ENCODE results near the gene ZNF423. TPM values are rescaled to one million over a fixed set of nuclear protein-coding genes. Genes with fewer than 3 reads are reported as not detected.

Gene ZNF423
- total RNA-seq (10 to 100 TPM in 1 of 4 donors, 1 to 10 TPM in 3; 3.6 to 19.7 (median 5.0) TPM), polyA plus RNA-seq (1 to 10 TPM in 2 of 3 donors, under 1 TPM in 1; 0.69 to 3.3 (median 1.2) TPM)

DNA sequence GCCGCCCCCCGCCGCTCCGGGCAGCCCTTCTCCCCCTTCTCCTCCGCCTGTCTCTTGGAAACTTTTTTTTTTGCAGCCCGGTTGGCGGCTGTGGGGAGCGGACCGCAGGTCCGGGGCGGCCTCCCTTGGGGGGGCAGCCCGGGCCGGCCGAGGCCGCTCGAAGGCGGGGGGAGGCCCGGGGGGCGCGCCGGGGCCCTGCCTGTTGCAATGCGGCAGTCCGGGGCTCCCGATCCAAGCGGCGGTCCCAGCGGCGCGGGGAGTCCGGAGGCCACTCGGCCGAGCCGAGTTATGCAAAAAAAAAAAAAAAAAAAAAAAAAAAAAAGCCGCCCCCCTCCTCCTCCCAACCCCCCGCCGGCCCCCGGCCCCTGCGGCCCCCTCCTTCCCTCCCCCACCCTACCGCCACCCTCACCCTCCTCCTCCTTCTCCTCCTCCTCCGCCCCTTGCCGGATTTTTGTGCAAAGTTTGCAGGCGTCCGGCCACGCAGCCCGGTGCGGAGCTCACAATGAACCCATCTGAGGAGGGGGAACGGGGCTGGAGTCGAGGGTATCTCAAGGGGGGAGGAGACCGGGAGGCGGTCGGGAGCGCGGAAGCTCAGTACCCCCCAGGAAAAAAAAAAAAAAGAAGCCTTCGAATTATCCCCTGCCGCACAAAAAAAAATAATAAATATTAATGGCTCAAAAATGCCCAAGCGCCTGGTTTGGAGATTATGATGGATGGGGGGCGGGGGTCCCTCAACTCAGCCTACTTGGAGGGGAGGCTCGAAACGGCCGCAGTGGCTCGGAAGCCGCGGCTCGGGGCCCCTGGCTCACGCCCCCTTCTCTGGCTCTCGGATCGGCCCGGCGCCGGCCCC lies at the start of gene ZNF423:
ZNF423 (minus strand) TSS at position 291 of the 850 bp plus-strand sequence. CDS start 338 bp downstream, outside the sequence.
- intact Hi-C loops (cut with DNase I): loop anchor here (5.0 kb wide), 3 partner anchors 104 to 364 kb away; no protein-coding TSS in a partner anchor
- Histone ChIP-seq H3K27me3 (peaks cover 0 to 20% (median 8%) of the 10 kb centered on the region in 3 donors), H3K36me3 (no peaks in the 10 kb centered on the region), H3K4me1 (peaks cover 0 to 40% (median 34%) of the 10 kb centered on the region in 4 donors), H3K9me3 (no peaks in the 10 kb centered on the region), H3K4me3 (peak within 1 kb of the TSS; percentile 65 to 84 (median 82)), H3K27ac (peak within 1 kb of the TSS; percentile 89 to 96 (median 92))
- 1% methylated on average over 67 to 69 of the region's 70 CpGs for WGBS, 2 donors
- no peak for TF ChIP-seq POLR2A (IDR thresholded peaks at IDR 0.05)
- TF ChIP-seq EP300 (IDR thresholded peaks at IDR 0.05): no peak
- no peak for TF ChIP-seq POLR2AphosphoS5 (IDR thresholded peaks at IDR 0.05)
- TF ChIP-seq, protein P1, sequence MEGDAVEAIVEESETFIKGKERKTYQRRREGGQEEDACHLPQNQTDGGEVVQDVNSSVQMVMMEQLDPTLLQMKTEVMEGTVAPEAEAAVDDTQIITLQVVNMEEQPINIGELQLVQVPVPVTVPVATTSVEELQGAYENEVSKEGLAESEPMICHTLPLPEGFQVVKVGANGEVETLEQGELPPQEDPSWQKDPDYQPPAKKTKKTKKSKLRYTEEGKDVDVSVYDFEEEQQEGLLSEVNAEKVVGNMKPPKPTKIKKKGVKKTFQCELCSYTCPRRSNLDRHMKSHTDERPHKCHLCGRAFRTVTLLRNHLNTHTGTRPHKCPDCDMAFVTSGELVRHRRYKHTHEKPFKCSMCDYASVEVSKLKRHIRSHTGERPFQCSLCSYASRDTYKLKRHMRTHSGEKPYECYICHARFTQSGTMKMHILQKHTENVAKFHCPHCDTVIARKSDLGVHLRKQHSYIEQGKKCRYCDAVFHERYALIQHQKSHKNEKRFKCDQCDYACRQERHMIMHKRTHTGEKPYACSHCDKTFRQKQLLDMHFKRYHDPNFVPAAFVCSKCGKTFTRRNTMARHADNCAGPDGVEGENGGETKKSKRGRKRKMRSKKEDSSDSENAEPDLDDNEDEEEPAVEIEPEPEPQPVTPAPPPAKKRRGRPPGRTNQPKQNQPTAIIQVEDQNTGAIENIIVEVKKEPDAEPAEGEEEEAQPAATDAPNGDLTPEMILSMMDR (IDR thresholded peaks at IDR 0.05): no peak
- no peak for DNase-seq

DNA sequence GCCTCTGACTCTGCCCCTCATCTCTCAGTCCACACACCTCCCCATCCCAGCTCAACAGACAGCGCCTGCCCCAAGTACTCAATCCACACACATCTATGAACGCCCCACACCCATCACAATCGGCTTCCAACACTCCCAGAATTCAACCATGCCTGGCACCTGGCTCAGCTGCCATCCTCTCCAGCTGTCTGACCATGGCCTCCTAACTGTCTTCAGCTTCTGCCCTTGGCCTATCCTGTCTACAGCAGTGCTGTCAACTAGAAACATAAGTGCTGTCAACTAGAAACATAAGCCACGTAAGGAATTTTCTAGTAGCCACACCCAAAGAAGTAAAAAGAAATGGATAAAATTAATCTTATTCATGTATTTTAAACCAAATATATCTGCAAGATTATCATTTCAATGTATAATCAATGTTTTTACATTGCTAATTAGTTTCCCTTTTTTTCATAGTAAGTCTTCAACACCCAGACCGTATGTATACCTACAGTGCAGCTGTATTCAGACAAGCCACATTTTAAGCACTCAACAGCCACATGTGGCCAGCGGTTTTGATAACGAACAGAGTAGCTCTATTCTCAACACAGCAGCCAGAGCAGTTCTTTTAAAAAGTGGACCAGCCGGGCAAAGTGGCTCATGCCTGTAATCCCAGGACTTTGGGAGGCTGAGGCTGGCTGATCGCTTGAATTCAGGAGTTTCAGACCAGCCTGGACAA lies 48.6 kb upstream of the ZNF423 start:
- H3K36me3 ChIP-seq: no peaks in the 10 kb centered on the region
- no peak overlapping the region for H3K27ac ChIP-seq
- H3K4me3 ChIP-seq: no peak overlapping the region
- H3K9me3 ChIP-seq: no peaks in the 10 kb centered on the region
- no peak for DNase-seq
- no peaks in the 10 kb centered on the region for H3K4me1 ChIP-seq
- no peaks in the 10 kb centered on the region for H3K27me3 ChIP-seq
- 88 to 89% methylated on average over 9 of the region's 9 CpGs for WGBS, 2 donors
- TF ChIP-seq POLR2A (IDR thresholded peaks at IDR 0.05) (no peak), EP300 (IDR thresholded peaks at IDR 0.05) (no peak), POLR2AphosphoS5 (IDR thresholded peaks at IDR 0.05) (no peak)
- TF ChIP-seq, protein P1 (IDR thresholded peaks at IDR 0.05): no peak
- intact Hi-C loops (cut with DNase I): no loop called here

DNA sequence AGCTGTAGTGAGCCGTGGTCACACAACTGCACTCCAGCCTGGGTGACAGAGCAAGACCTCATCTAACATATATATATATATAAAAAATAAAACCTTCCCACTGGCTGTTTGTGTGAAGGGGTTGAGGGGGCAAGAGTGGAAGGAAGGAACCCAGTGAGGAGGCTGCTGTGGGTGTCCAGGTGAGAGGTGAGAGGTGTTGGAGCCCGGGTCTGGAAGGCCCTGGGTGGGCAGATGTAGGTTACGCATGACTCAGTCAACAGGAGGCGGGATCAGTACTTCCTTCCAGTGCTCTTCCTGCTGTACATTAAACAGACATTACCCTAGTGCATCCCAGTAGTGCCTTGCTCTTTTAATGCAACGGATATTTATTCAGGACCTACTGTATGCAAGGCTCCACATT lies 47.0 kb upstream of the ZNF423 start:
- DNase-seq: no peak
- Histone ChIP-seq H3K27ac (no peak overlapping the region), H3K27me3 (no peaks in the 10 kb centered on the region), H3K9me3 (no peaks in the 10 kb centered on the region), H3K4me3 (no peak overlapping the region), H3K4me1 (no peaks in the 10 kb centered on the region), H3K36me3 (no peaks in the 10 kb centered on the region)
- WGBS, 2 donors: 67 to 75% methylated on average over 5 of the region's 5 CpGs
- intact Hi-C loops (cut with DNase I): no loop called here
- TF ChIP-seq POLR2A (IDR thresholded peaks at IDR 0.05): no peak
- TF ChIP-seq POLR2AphosphoS5 (IDR thresholded peaks at IDR 0.05): no peak
- TF ChIP-seq, protein P1 (IDR thresholded peaks at IDR 0.05): no peak
- no peak for TF ChIP-seq EP300 (IDR thresholded peaks at IDR 0.05)

DNA sequence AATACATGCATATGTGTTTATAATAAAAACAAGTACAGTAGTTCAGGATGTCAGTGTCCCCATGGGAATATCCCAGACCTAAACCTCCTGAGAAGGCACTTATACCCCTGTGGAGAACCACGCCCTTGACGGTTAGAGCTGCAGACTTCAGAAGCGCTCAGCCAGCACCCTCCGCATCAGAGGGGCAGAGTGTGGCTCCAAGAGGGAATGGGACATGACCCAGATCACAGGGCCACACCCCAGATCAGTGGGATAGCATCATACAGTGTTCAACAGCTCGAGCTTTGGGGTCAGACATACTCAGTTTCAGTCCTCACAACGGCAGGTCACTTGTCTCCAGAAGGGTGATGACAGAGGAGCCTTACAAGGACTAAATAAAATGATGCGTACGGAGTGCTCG lies 45.8 kb upstream of the ZNF423 start:
- TF ChIP-seq POLR2A (IDR thresholded peaks at IDR 0.05) (no peak), POLR2AphosphoS5 (IDR thresholded peaks at IDR 0.05) (no peak), EP300 (IDR thresholded peaks at IDR 0.05) (no peak)
- TF ChIP-seq, protein P1 (IDR thresholded peaks at IDR 0.05): no peak
- no peak for DNase-seq
- no peaks in the 10 kb centered on the region for H3K9me3 ChIP-seq
- H3K4me3 ChIP-seq: no peak overlapping the region
- no peaks in the 10 kb centered on the region for H3K4me1 ChIP-seq
- WGBS, 2 donors: 66 to 87% methylated on average over 9 of the region's 9 CpGs
- H3K36me3 ChIP-seq: no peaks in the 10 kb centered on the region
- H3K27me3 ChIP-seq: no peaks in the 10 kb centered on the region
- intact Hi-C loops (cut with DNase I): no loop called here
- H3K27ac ChIP-seq: no peak overlapping the region
